ENCODE results near the gene CLC.
"Not testable (repeated sequence)": the region's sequence is repeated elsewhere in the genome, so short reads cannot be mapped to it uniquely, and the experiment has no call there.

CLC gene

GRCh38 chr19:39708594-39708993 is 29.2 kb downstream of the CLC start:
- Mint-ChIP-seq H3K36me3 (ENCODE audit: low read depth) (no peaks in the 10 kb centered on the region), H3K4me1 (peaks cover 21% of the 10 kb centered on the region), H3K27me3 (peaks cover 5% of the 10 kb centered on the region), H3K4me3 (no peak overlapping the region), H3K27ac (no peak overlapping the region), H3K9me3 (peaks cover 7% of the 10 kb centered on the region)
- no peak for ATAC-seq
- no peak for DNase-seq

- Mint-ChIP-seq H3K9me3 (no peaks in the 10 kb centered on the region), H3K27me3 (peaks cover 4% of the 10 kb centered on the region), H3K4me1 (peaks cover 21% of the 10 kb centered on the region), H3K4me3 (no peak overlapping the region), H3K36me3 (ENCODE audit: low read depth) (no peaks in the 10 kb centered on the region), H3K27ac (peak overlapping the region; percentile 29)
- peak; percentile 14 for DNase-seq
- ATAC-seq: peak; percentile 41
Measured at GRCh38 chr19:39705578-39706188, 32.1 kb downstream of the CLC start.

- no peak for DNase-seq
- peak; percentile 66 for ATAC-seq
- Mint-ChIP-seq H3K27me3 (peaks cover 8% of the 10 kb centered on the region), H3K4me1 (peaks cover 21% of the 10 kb centered on the region), H3K4me3 (no peak within 1 kb of the TSS), H3K27ac (no peak within 1 kb of the TSS), H3K9me3 (no peaks in the 10 kb centered on the region), H3K36me3 (ENCODE audit: low read depth) (no peaks in the 10 kb centered on the region)
Measured at GRCh38 chr19:39704181-39705044, 33.4 kb downstream of the CLC start, which contains the start of gene LGALS14. TSS of gene LGALS14 (plus strand) at chr19:39704481. CDS start at chr19:39704529, 48 bp downstream.

- no peak overlapping the region for H3K27ac Mint-ChIP-seq
- peaks cover 21% of the 10 kb centered on the region for H3K4me1 Mint-ChIP-seq
- peaks cover 13% of the 10 kb centered on the region for H3K27me3 Mint-ChIP-seq
- H3K36me3 Mint-ChIP-seq (ENCODE audit: low read depth): no peaks in the 10 kb centered on the region
- no peak overlapping the region for H3K4me3 Mint-ChIP-seq
- DNase-seq (no peak), ATAC-seq (no peak)
- no peaks in the 10 kb centered on the region for H3K9me3 Mint-ChIP-seq
Measured at GRCh38 chr19:39701291-39701690, 36.5 kb downstream of the CLC start.

- Mint-ChIP-seq H3K9me3 (no peaks in the 10 kb centered on the region), H3K4me3 (no peak overlapping the region), H3K27me3 (peaks cover 24% of the 10 kb centered on the region), H3K36me3 (ENCODE audit: low read depth) (no peaks in the 10 kb centered on the region), H3K4me1 (no peaks in the 10 kb centered on the region), H3K27ac (no peak overlapping the region)
- DNase-seq: no peak
- ATAC-seq: no peak
Measured at GRCh38 chr19:39698535-39698934, 39.3 kb downstream of the CLC start.

- ATAC-seq (no peak), DNase-seq (no peak)
- H3K27ac Mint-ChIP-seq: no peak overlapping the region
- no peaks in the 10 kb centered on the region for H3K9me3 Mint-ChIP-seq
- no peak overlapping the region for H3K4me3 Mint-ChIP-seq
- peaks cover 26% of the 10 kb centered on the region for H3K27me3 Mint-ChIP-seq
- H3K36me3 Mint-ChIP-seq (ENCODE audit: low read depth): no peaks in the 10 kb centered on the region
- H3K4me1 Mint-ChIP-seq: no peaks in the 10 kb centered on the region
Measured at GRCh38 chr19:39696387-39696786, 41.4 kb downstream of the CLC start.

GRCh38 chr19:39695759-39696158 is 42.1 kb downstream of the CLC start:
- no peaks in the 10 kb centered on the region for H3K36me3 Mint-ChIP-seq (ENCODE audit: low read depth)
- no peaks in the 10 kb centered on the region for H3K9me3 Mint-ChIP-seq
- DNase-seq: no peak
- H3K4me3 Mint-ChIP-seq: no peak overlapping the region
- ATAC-seq: no peak
- no peak overlapping the region for H3K27ac Mint-ChIP-seq
- H3K27me3 Mint-ChIP-seq: peaks cover 27% of the 10 kb centered on the region
- no peaks in the 10 kb centered on the region for H3K4me1 Mint-ChIP-seq

GRCh38 chr19:39692822-39693221 is 45.0 kb downstream of the CLC start:
- DNase-seq: no peak
- Mint-ChIP-seq H3K27ac (no peak overlapping the region), H3K36me3 (ENCODE audit: low read depth) (no peaks in the 10 kb centered on the region), H3K9me3 (no peaks in the 10 kb centered on the region), H3K4me1 (no peaks in the 10 kb centered on the region), H3K27me3 (peaks cover 22% of the 10 kb centered on the region), H3K4me3 (no peak overlapping the region)
- ATAC-seq: no peak

GRCh38 chr19:39692166-39692565 is 45.7 kb downstream of the CLC start:
- Mint-ChIP-seq H3K27me3 (peaks cover 22% of the 10 kb centered on the region), H3K9me3 (no peaks in the 10 kb centered on the region), H3K4me3 (no peak overlapping the region), H3K36me3 (ENCODE audit: low read depth) (no peaks in the 10 kb centered on the region), H3K27ac (no peak overlapping the region), H3K4me1 (no peaks in the 10 kb centered on the region)
- DNase-seq: no peak
- no peak for ATAC-seq

- H3K4me3 Mint-ChIP-seq: not testable (repeated sequence)
Measured at GRCh38 chr19:39688637-39689036, 49.2 kb downstream of the CLC start.

GRCh38 chr19:39686739-39687138 is 51.1 kb downstream of the CLC start:
- Mint-ChIP-seq H3K27ac (no peak overlapping the region), H3K4me1 (no peaks in the 10 kb centered on the region), H3K4me3 (no peak overlapping the region), H3K27me3 (peaks cover 11% of the 10 kb centered on the region), H3K9me3 (no peaks in the 10 kb centered on the region), H3K36me3 (ENCODE audit: low read depth) (no peaks in the 10 kb centered on the region)
- ATAC-seq (no peak), DNase-seq (no peak)

More at GRCh38 chr19:39688637-39689036, 49.2 kb downstream of the CLC start:
- DNase-seq; H3K27ac Mint-ChIP-seq; H3K36me3 Mint-ChIP-seq (ENCODE audit: low read depth); H3K4me1 Mint-ChIP-seq; H3K9me3 Mint-ChIP-seq; ATAC-seq: not testable (repeated sequence)
- H3K27me3 Mint-ChIP-seq: peaks cover 14% of the 10 kb centered on the region

GRCh38 chr19:39684267-39684666 is 53.6 kb downstream of the CLC start:
- Mint-ChIP-seq H3K4me1 (peaks cover 11% of the 10 kb centered on the region), H3K27ac (no peak overlapping the region), H3K27me3 (peaks cover 7% of the 10 kb centered on the region), H3K4me3 (no peak overlapping the region), H3K36me3 (ENCODE audit: low read depth) (no peaks in the 10 kb centered on the region), H3K9me3 (no peaks in the 10 kb centered on the region)
- DNase-seq (no peak), ATAC-seq (no peak)

GRCh38 chr19:39681416-39681815 is 56.4 kb downstream of the CLC start:
- DNase-seq (no peak), ATAC-seq (no peak)
- no peak overlapping the region for H3K4me3 Mint-ChIP-seq
- no peaks in the 10 kb centered on the region for H3K9me3 Mint-ChIP-seq
- H3K27ac Mint-ChIP-seq: no peak overlapping the region
- peaks cover 25% of the 10 kb centered on the region for H3K4me1 Mint-ChIP-seq
- peaks cover 8% of the 10 kb centered on the region for H3K27me3 Mint-ChIP-seq
- no peaks in the 10 kb centered on the region for H3K36me3 Mint-ChIP-seq (ENCODE audit: low read depth)
